NCI-H524 (cell line): ENCODE data around the gene COL5A2.
A peak's percentile ranks its signal among the peaks of the same experiment; 100 is the strongest.

Source experiments
- DNase-seq, 2 experiments: peaks; one replicate each; lab custom pipeline; 2025; lab: John Stamatoyannopoulos, UW

Gene COL5A2

DNA sequence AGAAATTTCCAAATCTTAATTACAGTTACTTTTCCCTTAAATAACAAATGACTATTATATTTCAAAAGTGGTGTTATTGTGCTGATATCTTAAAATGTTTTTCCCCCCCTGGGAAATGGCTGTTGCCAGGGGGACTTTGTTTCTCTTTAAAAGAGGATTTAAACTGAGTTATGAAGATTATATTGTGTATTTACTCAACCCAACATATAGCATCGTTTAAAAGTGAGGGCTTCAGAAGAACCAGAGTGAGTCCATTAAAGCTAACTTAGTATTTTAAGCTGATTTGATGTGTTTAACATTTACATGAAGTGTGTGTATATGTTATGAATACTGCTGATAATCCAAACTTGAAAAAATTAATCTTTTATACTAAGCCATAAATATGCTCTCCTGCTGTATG lies 81.6 kb downstream of the COL5A2 start:
- no peak for DNase-seq

DNA sequence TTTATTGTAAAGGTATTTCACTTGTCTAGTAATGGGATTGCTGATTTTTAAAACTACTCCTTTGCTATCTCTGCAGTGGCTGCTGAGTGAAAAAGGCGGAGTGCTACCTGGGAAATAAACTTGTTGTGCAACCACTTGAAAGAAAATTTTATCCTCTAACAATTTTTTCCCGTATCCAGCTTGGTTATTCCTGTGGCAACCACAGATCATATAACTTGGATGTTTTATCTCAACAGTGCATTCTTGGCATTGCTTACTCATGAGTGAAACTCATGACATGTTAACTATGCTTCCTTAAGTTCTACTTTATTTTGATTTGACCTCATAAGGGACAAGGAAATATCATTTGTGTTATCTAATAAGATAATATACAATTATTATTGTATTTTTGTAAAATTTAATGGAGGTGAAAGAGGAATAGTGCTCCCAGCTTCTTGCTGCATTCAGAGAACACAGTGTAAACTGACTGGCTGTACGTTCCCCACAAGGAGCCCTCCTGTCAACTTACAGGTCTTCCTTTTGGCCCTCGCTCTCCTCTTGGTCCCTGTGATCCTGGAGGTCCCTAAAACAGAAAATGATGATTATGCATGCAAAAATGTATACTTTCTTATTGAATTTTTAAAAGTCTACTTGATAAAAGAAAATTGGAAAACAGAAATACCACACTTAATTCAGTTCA lies 82.7 kb downstream of the COL5A2 start:
- DNase-seq: no peak

DNA sequence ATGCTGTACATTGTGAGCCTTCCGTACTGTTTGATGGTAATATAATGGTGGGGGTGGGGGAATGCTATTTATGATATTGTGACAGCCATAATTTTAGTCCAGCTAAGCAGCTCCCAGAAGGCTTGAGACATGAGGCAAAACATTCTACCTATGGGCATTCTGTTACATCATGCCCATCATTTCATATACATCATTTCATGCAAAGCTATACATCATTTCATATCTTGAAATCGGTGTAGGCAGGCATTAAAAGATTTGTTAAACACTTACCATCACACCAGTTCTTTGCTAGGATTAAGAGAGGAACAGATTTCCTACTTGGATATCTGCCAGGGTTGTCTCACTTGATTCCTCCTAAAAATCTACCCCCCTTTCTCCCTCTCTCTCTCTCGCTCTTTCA lies 84.5 kb downstream of the COL5A2 start:
- peak; percentile 20 to 75 for DNase-seq

DNA sequence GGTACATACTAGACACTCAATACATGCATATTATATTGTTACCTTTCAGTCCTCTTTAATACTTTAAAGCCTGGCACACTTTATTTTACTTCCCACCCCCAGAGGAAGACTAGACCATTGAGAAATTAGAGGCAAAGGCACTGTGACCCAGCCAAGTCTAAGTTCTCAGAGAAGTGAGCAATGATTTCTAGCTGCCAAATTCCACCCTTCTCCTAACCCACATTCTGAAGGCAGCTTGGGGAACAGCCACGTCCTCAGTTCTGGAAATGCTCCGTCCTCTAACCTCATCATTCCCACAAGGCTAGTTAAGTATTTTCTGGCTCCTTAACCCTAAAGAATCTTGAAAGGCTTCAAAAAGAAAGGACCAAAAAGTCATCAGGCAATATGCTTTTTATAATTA lies 86.6 kb downstream of the COL5A2 start:
- DNase-seq: no peak

DNA sequence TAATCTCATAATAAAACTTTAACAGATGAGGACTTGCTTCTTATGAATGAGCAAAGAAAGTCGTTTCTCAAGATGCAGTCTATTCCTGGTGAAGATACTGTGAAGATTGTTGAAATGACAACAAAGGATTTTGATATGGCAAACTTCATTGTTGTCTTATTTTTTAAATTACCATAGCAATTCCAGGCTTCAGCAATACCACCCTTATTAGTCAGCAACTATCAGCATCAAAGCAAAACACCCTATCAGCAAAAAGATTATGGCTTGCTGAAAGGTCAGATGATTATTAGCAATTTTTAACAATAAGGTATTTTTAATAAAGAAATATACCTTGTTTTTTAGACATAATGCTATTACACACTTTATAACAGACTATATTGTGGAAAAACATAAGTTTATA lies 88.3 kb downstream of the COL5A2 start:
- DNase-seq: no peak

DNA sequence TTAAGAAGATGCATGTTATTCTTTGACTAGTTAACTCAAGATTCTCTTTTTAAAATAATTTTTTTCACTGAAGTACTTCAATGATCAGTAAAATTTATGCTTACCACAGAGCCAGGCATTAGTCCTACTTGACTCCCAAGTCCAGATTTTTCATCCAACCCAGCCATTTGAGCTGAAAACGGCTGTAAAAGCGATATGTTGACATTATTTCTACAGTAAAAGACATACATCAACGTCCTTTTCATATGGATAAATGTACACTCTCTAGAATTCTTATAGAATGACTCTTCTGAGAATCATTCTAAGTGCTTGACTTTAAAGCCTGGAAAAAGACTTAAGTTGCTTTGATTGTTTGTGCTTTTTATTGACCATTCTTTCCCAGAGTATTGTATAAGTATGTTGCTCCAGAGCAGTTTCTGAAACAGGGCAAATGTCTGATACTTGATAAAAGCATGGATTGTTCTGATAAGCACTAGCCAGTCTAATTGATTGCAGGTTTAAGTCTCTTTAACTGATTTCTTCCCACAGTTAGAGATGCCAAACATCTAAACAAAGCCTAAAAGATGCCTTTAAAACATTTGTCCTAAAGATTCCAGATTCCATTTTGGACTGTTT lies 90.9 kb downstream of the COL5A2 start:
- no peak for DNase-seq

DNA sequence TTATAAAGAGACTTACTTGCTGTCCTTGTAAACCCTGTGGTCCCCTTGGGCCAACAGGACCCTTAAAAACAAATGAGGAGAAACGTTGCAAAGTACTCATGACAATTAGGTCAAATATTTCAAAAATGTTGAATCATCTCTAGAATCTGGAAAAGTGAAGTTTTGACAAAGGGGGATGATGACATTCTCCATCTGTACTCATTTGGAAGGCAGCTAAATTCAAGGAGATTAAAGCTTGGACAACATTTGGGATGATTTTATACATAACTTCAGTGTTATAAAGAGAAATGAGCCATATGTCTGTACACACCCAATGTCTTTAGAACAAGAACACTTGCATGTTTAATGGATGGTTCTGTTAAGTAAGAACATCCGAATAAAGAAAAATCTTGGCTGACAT lies 92.9 kb downstream of the COL5A2 start:
- peak in 1 of 2 experiments; percentile 4 for DNase-seq

GRCh38 chr2:189086250-189086649 lies 93.3 kb downstream of the COL5A2 start:
- DNase-seq: no peak

- DNase-seq: no peak
Observed at GRCh38 chr2:189083606-189084005, 96.0 kb downstream of the COL5A2 start.

DNA sequence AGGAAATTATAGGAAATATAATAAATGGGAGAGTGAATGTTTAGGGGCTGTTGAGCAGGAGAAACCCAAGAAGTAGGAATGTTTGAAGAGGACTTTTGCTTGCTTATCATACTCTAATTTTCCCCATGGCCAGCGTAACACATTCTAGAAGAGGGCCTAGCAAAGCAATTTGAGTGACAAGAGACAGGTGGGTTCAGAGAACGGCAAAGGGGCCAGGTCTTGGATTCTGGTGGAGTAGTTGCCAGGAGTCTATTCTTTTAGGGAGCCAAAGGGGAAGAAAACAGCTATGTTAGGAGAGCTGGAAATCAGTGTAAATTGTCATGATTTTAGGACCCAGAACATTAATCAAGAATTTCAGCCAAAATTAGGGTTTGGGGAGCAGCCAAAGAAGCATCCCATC lies 96.5 kb downstream of the COL5A2 start:
- no peak for DNase-seq

GRCh38 chr2:189082376-189082975 lies 97.1 kb downstream of the COL5A2 start:
- DNase-seq: peak in 1 of 2 experiments; percentile 5

DNA sequence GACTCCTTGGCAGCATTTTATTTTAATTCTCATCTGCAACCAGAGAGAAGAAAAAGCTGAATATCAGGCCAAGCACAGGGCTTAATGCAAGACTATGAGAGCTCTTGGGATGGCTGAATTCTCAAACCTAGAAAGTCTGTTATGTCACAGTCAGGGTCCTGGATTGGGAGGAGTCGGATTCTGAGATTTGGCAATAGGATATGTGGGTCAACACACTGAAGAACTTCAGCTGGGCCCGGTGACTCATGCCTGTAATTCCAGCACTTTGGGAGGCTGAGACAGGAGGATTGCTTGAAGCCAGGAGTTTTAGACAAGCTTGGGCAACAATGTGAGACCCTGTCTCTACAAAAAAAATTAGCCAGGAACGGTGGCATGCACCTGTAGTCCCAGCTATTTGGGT lies 103.0 kb downstream of the COL5A2 start:
- no peak for DNase-seq

DNA sequence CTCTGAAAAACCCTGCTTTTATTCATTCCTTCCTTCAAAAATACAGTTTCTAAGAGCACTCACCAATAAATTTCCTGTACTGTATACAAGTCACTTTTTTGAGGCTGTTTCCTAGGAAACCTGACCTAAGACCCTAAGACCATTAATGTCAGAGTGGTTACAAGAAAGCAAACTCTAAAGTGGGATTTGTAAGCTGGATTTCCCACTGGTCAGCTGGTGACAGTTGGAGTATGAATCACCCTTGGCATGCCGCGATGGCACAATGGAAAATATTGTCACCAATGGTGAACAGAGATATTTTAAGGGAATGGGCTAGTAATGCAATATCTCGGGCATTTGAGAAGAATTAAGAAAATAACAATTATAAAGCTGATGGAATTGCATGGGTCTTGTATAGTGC lies 103.4 kb downstream of the COL5A2 start:
- no peak for DNase-seq

- no peak for DNase-seq
Observed at GRCh38 chr2:189074506-189074905, 105.1 kb downstream of the COL5A2 start.

DNA sequence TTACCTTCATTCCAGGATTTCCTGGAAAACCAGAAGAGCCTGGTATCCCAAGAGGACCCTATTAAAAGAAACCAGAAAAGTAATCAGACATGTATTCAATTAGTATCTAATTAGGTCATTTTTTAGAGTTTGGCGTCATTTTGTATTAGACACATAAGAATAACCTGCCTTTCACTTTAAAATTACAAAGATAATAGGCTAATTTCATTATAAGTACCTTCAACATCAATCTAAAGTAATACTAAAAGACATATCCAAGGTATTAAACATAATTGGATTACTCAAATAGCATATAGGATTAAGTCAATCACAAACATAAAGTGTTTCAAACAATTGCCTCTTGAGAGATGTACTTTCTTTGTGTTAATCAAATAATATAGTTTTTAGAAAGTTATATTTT lies 107.5 kb downstream of the COL5A2 start:
- no peak for DNase-seq

DNA sequence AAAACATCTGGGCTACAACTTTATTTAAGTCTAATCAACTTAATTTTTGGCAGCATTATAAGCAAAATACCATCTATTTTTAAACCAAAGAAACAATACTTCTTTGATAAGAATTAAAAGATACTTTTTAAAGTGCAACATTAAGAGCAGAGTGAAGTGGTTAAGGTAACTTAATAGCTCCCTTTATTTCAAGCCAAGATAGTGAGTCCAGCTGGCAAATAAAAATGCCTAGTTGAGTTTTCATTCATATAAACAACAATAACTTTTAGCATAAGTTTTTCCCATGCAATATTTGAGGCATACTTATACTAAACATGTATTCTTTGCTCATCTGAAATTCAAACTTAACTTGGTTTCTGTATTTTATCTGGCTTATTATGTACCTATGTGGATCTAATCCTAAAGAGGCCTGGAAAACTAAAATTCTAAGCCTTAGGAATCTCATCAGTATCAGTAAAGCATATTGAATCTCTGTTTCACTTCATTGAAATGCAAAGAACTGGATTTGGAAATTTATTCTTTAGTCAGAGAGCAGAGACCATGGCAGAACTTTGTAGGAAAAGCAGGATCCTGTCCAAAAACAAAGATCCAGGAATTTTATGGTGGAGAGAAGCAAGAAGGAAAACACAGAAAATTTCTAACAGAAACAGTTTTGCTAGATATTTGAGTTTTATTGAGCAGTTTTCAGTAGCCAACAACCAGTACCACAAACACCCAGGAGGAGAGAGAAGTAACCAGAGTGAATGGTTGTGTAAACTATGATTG lies 109.5 kb downstream of the COL5A2 start:
- no peak for DNase-seq

DNA sequence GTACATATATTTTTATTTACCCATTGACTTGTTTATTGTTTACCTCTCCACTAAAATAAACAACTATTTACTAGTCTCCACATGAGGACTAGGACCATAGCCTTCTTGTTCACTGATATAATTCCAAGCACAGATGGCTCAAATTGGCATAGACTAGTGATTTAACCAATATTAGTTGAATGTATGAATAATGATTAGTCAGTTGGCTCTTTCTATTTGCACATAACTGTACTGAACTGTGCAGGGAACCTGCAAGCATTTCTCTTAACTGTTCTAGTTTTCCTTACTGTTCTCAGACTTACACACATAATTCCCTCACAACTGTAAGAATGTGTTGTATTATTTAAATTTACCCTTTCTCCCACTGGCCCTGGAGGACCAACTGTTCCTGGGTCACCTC lies 113.5 kb downstream of the COL5A2 start:
- no peak for DNase-seq

DNA sequence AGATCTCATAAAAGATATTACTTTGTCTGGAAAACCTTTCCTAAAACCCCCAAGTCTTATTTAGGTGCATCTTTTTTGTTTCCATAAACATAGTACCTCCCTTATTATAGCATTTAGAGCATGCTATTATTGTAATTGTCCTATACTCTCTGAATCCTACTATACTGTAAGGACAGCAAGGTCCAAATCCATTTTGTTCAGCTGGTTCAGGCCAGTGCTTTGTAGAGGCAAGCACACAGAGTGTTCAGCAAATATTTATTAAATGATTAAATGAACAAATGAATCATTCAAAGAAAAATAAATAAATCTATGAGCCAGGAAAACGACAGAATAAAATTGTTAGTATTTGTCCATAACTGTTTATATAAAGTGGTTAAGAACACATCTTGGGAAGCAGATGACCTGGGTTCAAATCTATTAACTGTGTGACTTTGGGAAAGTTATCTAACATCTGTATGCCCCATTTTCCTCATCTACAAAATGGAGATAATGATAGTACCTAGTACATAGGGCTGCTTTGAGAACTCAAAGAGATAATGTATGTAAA lies 119.4 kb downstream of the COL5A2 start:
- DNase-seq: no peak

DNA sequence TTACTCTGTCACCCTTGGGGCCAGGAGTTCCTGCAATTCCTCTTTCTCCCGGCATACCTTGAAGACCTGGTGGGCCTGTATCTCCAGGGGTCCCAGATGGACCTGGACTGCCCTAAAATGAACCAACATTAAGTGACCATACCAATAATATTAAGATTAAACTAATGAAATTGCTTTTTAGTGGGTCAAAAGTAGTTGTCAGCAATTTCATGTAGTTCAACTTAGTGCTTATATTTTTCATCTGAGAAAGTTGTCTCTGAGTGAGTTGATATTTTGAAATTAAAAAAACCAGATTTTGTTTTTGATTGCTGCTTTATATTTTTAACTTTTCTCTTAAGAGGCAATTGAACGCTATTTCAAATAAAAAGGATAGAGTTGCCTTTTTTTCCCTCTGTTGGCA lies 122.2 kb downstream of the COL5A2 start:
- DNase-seq: no peak

DNA sequence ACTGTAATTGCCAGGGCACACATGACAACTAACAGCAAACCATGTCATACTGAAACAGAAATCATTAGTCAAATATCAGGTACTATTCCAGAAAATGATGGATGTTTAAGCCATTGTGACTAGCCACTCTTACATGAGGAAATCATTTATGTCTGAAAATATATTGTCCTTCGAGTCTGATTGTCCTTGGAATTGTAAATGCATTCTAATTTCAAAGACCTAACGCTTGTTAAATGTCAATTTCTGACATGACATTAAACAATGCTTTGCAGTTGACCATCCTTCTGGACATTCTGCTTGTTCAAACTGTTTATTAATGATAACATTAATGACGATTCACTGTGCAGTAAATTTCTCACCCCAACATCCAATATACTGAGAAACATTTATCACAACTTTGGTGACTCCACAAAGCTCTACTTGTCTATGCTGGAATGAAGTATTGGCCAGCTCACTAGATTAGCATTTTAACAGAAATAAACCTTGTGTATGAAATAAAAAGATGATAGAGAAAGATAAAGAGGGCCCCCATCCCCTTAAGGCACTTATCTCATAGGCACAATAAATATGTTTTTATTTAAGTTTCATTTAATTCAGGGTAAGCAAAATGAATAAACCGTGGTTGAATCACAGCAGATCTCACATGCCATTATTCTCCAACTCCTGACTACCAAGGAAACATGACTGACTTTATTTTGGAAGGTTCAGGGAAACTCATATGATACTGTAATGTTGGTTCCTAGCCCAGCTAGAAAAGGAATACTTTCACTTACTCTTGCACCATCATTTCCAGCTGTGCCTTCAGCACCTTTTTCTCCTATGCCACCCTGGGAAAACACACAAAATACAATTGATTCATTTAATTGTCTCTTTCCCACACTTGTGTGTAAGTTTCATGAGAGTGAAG lies 123.1 kb downstream of the COL5A2 start:
- no peak for DNase-seq

DNA sequence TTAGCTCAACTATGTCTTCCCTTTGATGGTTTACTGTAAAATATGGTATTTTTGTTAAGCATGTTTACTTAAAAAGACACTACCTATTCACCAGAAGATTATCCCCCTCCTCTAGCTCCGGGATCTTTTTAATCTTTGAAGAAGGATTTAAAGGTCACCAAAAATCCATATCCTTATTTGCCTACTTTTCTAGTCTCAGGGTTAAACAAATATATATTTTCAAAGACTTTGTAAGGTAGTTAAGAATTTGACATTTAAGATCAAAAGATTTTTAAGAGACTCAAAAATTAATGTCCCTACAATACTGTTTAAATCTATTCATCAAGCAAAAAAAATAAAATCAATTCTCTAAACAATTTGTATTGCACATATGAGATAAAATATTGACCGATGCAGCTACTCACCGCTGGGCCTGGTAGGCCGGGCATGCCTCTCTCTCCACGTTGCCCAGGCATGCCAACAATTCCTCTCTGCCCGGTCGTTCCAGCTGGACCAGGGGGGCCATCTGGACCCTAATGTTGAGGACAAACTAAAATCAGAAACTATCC lies 129.3 kb downstream of the COL5A2 start:
- peak in 1 of 2 experiments; percentile 0 for DNase-seq
